ENCODE measurements around the gene CLHC1. TPM values are rescaled to one million over a fixed set of nuclear protein-coding genes. Genes with fewer than 3 reads are reported as not detected.
"Not testable (repeated sequence)": the region's sequence is repeated elsewhere in the genome, so short reads cannot be mapped to it uniquely, and the experiment has no call there.

CLHC1 gene
- total RNA-seq: 9.4 TPM
- polyA plus RNA-seq: 20.1 TPM
- long read RNA-seq, donor 1, partial matches to known transcripts: 363 of 737 reads
- long read RNA-seq, donor 1, other reads (novel, unspliced or antisense): 374 of 737 reads
- long read RNA-seq, donor 2: 0 reads
- long read RNA-seq, donor 3, partial matches to known transcripts: 3,836 of 9,284 reads
- long read RNA-seq, donor 3, other reads (novel, unspliced or antisense): 5,448 of 9,284 reads
- long read RNA-seq, donor 4, partial matches to known transcripts: 2,062 of 4,480 reads
- long read RNA-seq, donor 4, other reads (novel, unspliced or antisense): 2,417 of 4,480 reads
- long read RNA-seq, donor 5, partial matches to known transcripts: 5,130 of 12,132 reads
- long read RNA-seq, donor 5, other reads (novel, unspliced or antisense): 7,002 of 12,132 reads
- long read RNA-seq, donor 6, partial matches to known transcripts: 1,907 of 4,331 reads
- long read RNA-seq, donor 6, other reads (novel, unspliced or antisense): 2,424 of 4,331 reads
- long read RNA-seq, donor 7, partial matches to known transcripts: 6,367 of 7,759 reads
- long read RNA-seq, donor 7, other reads (novel, unspliced or antisense): 1,392 of 7,759 reads
- long read RNA-seq, donor 8, partial matches to known transcripts: 847 of 1,707 reads
- long read RNA-seq, donor 8, other reads (novel, unspliced or antisense): 860 of 1,707 reads
- long read RNA-seq, donor 9, partial matches to known transcripts: 1,500 of 3,231 reads
- long read RNA-seq, donor 9, other reads (novel, unspliced or antisense): 1,731 of 3,231 reads
- long read RNA-seq, donor 10, partial matches to known transcripts: 1,897 of 4,019 reads
- long read RNA-seq, donor 10, other reads (novel, unspliced or antisense): 2,121 of 4,019 reads

DNA sequence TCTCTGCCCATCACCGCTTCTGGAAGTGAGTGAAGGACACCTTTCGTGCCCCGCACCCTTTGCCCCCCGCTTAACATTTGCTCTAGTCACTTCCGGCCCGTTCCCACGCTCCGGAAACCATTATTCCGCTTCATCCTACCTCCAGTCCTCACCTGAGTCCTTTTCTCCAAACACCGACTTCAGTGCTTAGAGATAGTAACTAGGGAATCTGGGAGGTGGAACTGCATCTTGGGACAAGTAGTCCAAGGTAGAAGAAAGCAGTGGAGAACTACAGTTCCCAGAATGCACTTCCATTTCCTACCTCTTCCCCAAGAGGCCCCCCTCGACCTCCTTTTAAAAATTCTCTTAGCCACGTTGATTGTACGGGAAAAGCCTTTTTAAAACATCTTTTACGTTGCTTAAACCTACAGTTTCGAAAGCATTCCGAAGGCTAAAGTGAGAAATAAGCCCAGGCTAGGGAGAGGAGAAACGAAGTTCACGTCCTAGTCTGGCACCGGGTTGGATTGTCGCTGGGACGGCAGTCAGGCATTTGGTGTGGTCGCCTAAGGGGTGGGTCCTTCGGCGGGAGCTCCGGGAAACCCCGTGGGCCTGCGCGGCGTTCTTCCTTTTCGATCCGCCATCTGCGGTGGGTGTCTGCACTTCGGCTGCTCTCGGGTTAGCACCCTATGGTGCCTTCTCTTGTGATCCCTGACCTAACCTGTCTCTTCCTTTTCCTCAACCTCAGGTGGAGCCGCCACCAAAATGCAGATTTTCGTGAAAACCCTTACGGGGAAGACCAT, at the start of gene CLHC1, which contains the start of gene RPS27A:
Gene CLHC1 (minus strand): TSS at position 210 of the 779 bp plus-strand sequence. CDS start 9,882 bp downstream, outside the sequence.
Gene RPS27A (plus strand): TSS at position 605 of the 779 bp plus-strand sequence. CDS start 137 bp downstream, at position 742.
- H3K4me1 ChIP-seq (ENCODE audit: control insufficient read depth in 2 of 2, insufficient read depth in 2 of 2, low read length in 2 of 2): peaks cover 20% of the 10 kb centered on the region in 2 donors
- under 1% methylated on average over 37 of the region's 37 CpGs for WGBS
- H3K9me3 ChIP-seq (ENCODE audit: control insufficient read depth in 2 of 2, insufficient read depth in 1 of 2, low read length in 1 of 2): no peaks in the 10 kb centered on the region
- DNase-seq (ENCODE audit: low read depth in 6 of 9, low spot score in 9 of 9): peak; percentile 89 to 99 (median 96)
- peaks cover 20 to 39% of the 10 kb centered on the region in 2 donors for H3K36me3 ChIP-seq (ENCODE audit: control insufficient read depth in 2 of 2, insufficient read depth in 2 of 2, low read length in 1 of 2)
- H3K4me3 ChIP-seq (ENCODE audit: low read length in 2 of 2): peak within 1 kb of the TSS; percentile 64 to 98
- no peaks in the 10 kb centered on the region for H3K27me3 ChIP-seq (ENCODE audit: control insufficient read depth in 2 of 2, insufficient read depth in 1 of 2, low read length in 1 of 2)
- peak within 1 kb of the TSS; percentile 91 to 93 for H3K27ac ChIP-seq (ENCODE audit: low read depth in 1 of 2, low read length in 1 of 2)

- not testable (repeated sequence) for H3K36me3 ChIP-seq (ENCODE audit: control insufficient read depth in 2 of 2, insufficient read depth in 2 of 2, low read length in 1 of 2); H3K27ac ChIP-seq (ENCODE audit: low read depth in 1 of 2, low read length in 1 of 2); H3K4me3 ChIP-seq (ENCODE audit: low read length in 2 of 2); DNase-seq (ENCODE audit: low read depth in 6 of 9, low spot score in 9 of 9); H3K27me3 ChIP-seq (ENCODE audit: control insufficient read depth in 2 of 2, insufficient read depth in 1 of 2, low read length in 1 of 2); H3K4me1 ChIP-seq (ENCODE audit: control insufficient read depth in 2 of 2, insufficient read depth in 2 of 2, low read length in 2 of 2); H3K9me3 ChIP-seq (ENCODE audit: control insufficient read depth in 2 of 2, insufficient read depth in 1 of 2, low read length in 1 of 2)
- 89% methylated on average over 5 of the region's 5 CpGs for WGBS
Observed at GRCh38 chr2:55280851-55281546, 48.9 kb upstream of the CLHC1 start.

- WGBS: 96% methylated on average over 7 of the region's 7 CpGs
- not testable (repeated sequence) for H3K4me1 ChIP-seq (ENCODE audit: control insufficient read depth in 2 of 2, insufficient read depth in 2 of 2, low read length in 2 of 2); H3K4me3 ChIP-seq (ENCODE audit: low read length in 2 of 2); H3K36me3 ChIP-seq (ENCODE audit: control insufficient read depth in 2 of 2, insufficient read depth in 2 of 2, low read length in 1 of 2); H3K27ac ChIP-seq (ENCODE audit: low read depth in 1 of 2, low read length in 1 of 2); H3K27me3 ChIP-seq (ENCODE audit: control insufficient read depth in 2 of 2, insufficient read depth in 1 of 2, low read length in 1 of 2); H3K9me3 ChIP-seq (ENCODE audit: control insufficient read depth in 2 of 2, insufficient read depth in 1 of 2, low read length in 1 of 2); DNase-seq (ENCODE audit: low read depth in 6 of 9, low spot score in 9 of 9)
Observed at GRCh38 chr2:55279859-55280424, 47.8 kb upstream of the CLHC1 start.

DNA sequence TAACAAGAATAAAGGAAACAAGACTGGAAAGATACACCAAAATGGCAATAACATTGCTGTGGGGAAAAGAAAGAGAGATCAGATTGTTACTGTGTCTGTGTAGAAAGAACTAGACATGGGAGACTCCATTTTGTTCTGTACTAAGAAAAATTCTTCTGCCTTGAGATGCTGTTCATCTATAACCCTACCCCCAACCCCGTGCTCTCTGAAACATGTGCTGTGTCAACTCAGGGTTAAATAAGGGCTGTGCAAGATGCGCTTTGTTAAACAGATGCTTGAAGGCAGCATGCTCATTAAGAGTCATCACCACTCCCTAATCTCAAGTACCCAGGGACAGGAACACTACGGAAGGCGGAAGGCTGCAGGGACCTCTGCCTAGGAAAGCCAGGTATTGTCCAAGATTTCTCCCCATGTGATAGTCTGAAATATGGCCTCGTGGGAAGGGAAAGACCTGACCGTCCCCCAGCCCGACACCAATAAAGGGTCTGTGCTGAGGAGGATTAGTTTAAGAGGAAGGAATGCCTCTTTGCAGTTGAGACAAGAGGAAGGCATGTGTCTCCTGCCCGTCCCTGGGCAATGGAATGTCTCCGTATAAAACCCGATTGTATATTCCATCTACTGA, 47.2 kb upstream of the CLHC1 start:
- WGBS: 84% methylated on average over 10 of the region's 10 CpGs
- H3K4me1 ChIP-seq (ENCODE audit: control insufficient read depth in 2 of 2, insufficient read depth in 2 of 2, low read length in 2 of 2); H3K36me3 ChIP-seq (ENCODE audit: control insufficient read depth in 2 of 2, insufficient read depth in 2 of 2, low read length in 1 of 2); H3K4me3 ChIP-seq (ENCODE audit: low read length in 2 of 2); H3K9me3 ChIP-seq (ENCODE audit: control insufficient read depth in 2 of 2, insufficient read depth in 1 of 2, low read length in 1 of 2); H3K27ac ChIP-seq (ENCODE audit: low read depth in 1 of 2, low read length in 1 of 2); DNase-seq (ENCODE audit: low read depth in 6 of 9, low spot score in 9 of 9); H3K27me3 ChIP-seq (ENCODE audit: control insufficient read depth in 2 of 2, insufficient read depth in 1 of 2, low read length in 1 of 2): not testable (repeated sequence)

- no peak for DNase-seq (ENCODE audit: low read depth in 6 of 9, low spot score in 9 of 9)
- Histone ChIP-seq H3K4me1 (ENCODE audit: control insufficient read depth in 2 of 2, insufficient read depth in 2 of 2, low read length in 2 of 2) (peaks cover 0 to 6% of the 10 kb centered on the region in 2 donors), H3K27ac (ENCODE audit: low read depth in 1 of 2, low read length in 1 of 2) (no peak overlapping the region), H3K4me3 (ENCODE audit: low read length in 2 of 2) (no peak overlapping the region), H3K9me3 (ENCODE audit: control insufficient read depth in 2 of 2, insufficient read depth in 1 of 2, low read length in 1 of 2) (peaks cover 0 to 1% of the 10 kb centered on the region in 2 donors), H3K27me3 (ENCODE audit: control insufficient read depth in 2 of 2, insufficient read depth in 1 of 2, low read length in 1 of 2) (peaks cover 0 to 2% of the 10 kb centered on the region in 2 donors), H3K36me3 (ENCODE audit: control insufficient read depth in 2 of 2, insufficient read depth in 2 of 2, low read length in 1 of 2) (no peaks in the 10 kb centered on the region)
- 89% methylated on average over 3 of the region's 3 CpGs for WGBS
Observed at GRCh38 chr2:55277310-55277709, 45.2 kb upstream of the CLHC1 start.

DNA sequence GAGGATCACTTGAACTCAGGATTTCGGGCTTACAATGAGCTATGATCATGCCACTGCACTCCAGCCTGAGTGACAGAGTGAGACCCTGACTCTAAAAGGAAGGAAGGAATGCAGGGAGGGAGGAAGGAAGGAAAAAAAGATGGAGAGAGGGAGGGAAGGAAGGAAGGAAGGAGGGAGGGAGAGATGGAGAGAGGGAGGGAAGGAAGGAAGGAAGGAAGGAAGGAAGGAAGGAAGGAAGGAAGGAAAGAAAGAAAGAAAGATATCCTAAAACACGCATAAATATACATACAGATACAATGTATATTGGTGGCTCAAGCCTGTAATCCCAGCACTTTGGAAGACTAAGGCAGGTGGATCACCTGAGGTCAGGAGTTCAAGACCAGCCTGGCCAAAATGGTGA, 42.3 kb upstream of the CLHC1 start:
- not testable (repeated sequence) for DNase-seq (ENCODE audit: low read depth in 6 of 9, low spot score in 9 of 9); H3K9me3 ChIP-seq (ENCODE audit: control insufficient read depth in 2 of 2, insufficient read depth in 1 of 2, low read length in 1 of 2); H3K27me3 ChIP-seq (ENCODE audit: control insufficient read depth in 2 of 2, insufficient read depth in 1 of 2, low read length in 1 of 2); H3K36me3 ChIP-seq (ENCODE audit: control insufficient read depth in 2 of 2, insufficient read depth in 2 of 2, low read length in 1 of 2); H3K27ac ChIP-seq (ENCODE audit: low read depth in 1 of 2, low read length in 1 of 2); H3K4me3 ChIP-seq (ENCODE audit: low read length in 2 of 2); H3K4me1 ChIP-seq (ENCODE audit: control insufficient read depth in 2 of 2, insufficient read depth in 2 of 2, low read length in 2 of 2)
- 97% methylated on average over 2 of the region's 2 CpGs for WGBS

DNA sequence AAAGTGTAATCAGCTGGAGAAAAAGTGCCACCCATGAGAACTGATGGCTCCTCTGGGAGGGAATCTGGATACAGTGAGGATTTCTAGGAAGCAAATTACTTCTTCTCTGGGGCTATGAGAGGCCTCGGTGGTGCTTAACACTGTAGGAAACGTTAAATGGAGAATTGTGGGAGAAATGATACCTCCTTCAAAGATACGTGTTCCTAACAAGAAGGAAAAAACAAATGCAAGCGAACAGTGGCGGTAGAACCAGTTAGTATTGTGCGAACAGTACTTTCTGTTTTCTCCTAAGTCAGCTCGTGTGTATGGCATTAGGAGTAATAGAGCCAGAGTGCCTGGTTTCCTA, 37.5 kb upstream of the CLHC1 start:
- H3K27me3 ChIP-seq (ENCODE audit: control insufficient read depth in 2 of 2, insufficient read depth in 1 of 2, low read length in 1 of 2): no peaks in the 10 kb centered on the region
- H3K9me3 ChIP-seq (ENCODE audit: control insufficient read depth in 2 of 2, insufficient read depth in 1 of 2, low read length in 1 of 2): no peaks in the 10 kb centered on the region
- H3K4me1 ChIP-seq (ENCODE audit: control insufficient read depth in 2 of 2, insufficient read depth in 2 of 2, low read length in 2 of 2): peaks cover 0 to 6% of the 10 kb centered on the region in 2 donors
- H3K36me3 ChIP-seq (ENCODE audit: control insufficient read depth in 2 of 2, insufficient read depth in 2 of 2, low read length in 1 of 2): peaks cover 0 to 3% of the 10 kb centered on the region in 2 donors
- H3K4me3 ChIP-seq (ENCODE audit: low read length in 2 of 2): peak overlapping the region; percentile 72 to 85
- WGBS: 32% methylated on average over 7 of the region's 7 CpGs
- H3K27ac ChIP-seq (ENCODE audit: low read depth in 1 of 2, low read length in 1 of 2): peak overlapping the region; percentile 42 to 88
- peak in 4 of 9 donors; percentile 4 to 41 (median 14) for DNase-seq (ENCODE audit: low read depth in 6 of 9, low spot score in 9 of 9)
